ENCODE data around the gene CEP95.

GRCh38 chr17:64506201-64506575, 589 bp upstream of the CEP95 start, which contains the start of gene DDX5:
- TF ChIP-seq POLR2A (IDR thresholded peaks at IDR 0.05) (peak; percentile 86 to 92), CTCF (IDR thresholded peaks at IDR 0.05) (no peak)
